Suprapubic skin (tissue), 4 donors: ENCODE results near the gene KANSL1. TPM values are rescaled to one million over a fixed set of nuclear protein-coding genes. Genes with fewer than 3 reads are reported as not detected.

Source experiments
- DNase-seq, 2 donors: peaks; one replicate each; pipeline ENCODE4 v3.0.0-alpha.2; 2019; ENCODE audit warnings: low spot score in 2 of 2
- H3K27ac ChIP-seq: fragments of 200-600 bp; sonication (generic); one replicate; pipeline ENCODE4 v1.5.1; 2019
- H3K27me3 ChIP-seq: fragments of 200-600 bp; sonication (generic); one replicate; pipeline ENCODE4 v1.5.1; 2019
- H3K36me3 ChIP-seq: fragments of 200-600 bp; sonication (generic); one replicate; pipeline ENCODE4 v1.5.1; 2019
- H3K4me1 ChIP-seq: fragments of 200-600 bp; sonication (generic); one replicate; pipeline ENCODE4 v1.5.1; 2019
- H3K4me3 ChIP-seq: fragments of 200-600 bp; sonication (generic); one replicate; pipeline ENCODE4 v1.5.1; 2019; ENCODE audit warnings: mild to moderate bottlenecking
- H3K9me3 ChIP-seq: fragments of 200-600 bp; sonication (generic); one replicate; pipeline ENCODE4 v1.5.1; 2019
- EP300 ChIP-seq: sonication (generic); formaldehyde crosslinking; IDR thresholded peaks from one replicate; pipeline ENCODE4 v1.6.1; 2017; ENCODE audit warnings: antibody characterized with exemption
- POLR2A ChIP-seq, 2 donors: fragments of 450-650 bp; IDR thresholded peaks; one replicate each; pipeline ENCODE4 v1.6.1; 2017; ENCODE audit warnings: antibody characterized with exemption in 2 of 2, mild to moderate bottlenecking in 2 of 2, moderate library complexity in 2 of 2
- POLR2AphosphoS5 ChIP-seq, 3 donors: sonication (generic); formaldehyde crosslinking; IDR thresholded peaks; one replicate each; pipeline ENCODE4 v1.6.1; 2017; ENCODE audit warnings: antibody characterized with exemption in 3 of 3
- WGBS: methylation state at CpG from one replicate; pipeline ENCODE4 v1.1.5; 2018; 5-methylcytosine and 5-hydroxymethylcytosine counted together
- total RNA-seq, 4 donors: library from RNA; depleted of rRNA; stranded (reverse); fragments of >200 nt; gene quantifications; one replicate each; pipeline ENCODE4 v1.1.0, GENCODE V29; 2016
- TF ChIP-seq, protein P1 (sequence below), 2 donors: fragments of 200-600 bp in 1 of 2; fragments of 450-650 bp in 1 of 2; sonication (generic) in 1 of 2; IDR thresholded peaks; one replicate each; pipeline ENCODE4 v1.5.1; 2016 to 2019; ENCODE audit warnings: antibody characterized with exemption in 2 of 2, mild to moderate bottlenecking in 1 of 2, moderate library complexity in 1 of 2

The KANSL1 gene
- total RNA-seq, 4 donors from 2014 or later = 68.2 to 187 (median 79.0) TPM

DNA sequence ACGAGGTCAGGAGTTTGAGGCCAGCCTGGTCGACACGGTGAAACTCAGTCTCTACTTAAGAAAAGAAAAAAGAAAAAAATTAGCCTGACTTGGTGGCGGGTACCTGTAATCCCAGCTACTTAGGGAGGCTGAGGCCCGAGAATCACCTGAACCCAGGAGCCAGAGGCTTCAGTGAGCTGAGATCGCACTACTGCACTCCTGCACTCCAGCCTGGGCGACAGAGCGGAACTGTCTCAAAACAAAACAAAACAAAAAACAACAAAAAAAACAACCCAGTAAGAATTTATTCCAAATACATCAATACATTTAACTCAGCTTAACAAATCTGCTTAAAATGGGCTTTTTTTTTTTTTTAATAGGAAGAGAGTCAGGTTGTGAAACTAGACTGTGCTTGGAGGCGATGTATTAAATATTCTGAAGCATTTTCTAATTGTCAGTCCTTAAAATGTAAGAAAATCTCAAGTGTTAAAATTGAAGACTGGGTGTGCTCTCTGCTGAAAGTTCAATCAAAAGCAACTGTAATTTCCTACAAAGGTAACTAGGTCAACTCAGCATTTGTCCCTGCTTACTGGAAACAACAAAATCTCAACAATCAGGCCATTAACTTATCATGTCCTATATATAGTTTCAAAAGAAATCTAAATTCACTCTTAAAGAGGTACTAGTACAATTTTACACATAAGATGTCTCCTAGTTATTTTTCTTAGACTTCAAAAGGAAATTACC is 23.2 kb downstream of the KANSL1 start:
- Histone ChIP-seq H3K27me3 (no peaks in the 10 kb centered on the region), H3K4me3 (no peak overlapping the region), H3K36me3 (peaks cover 36% of the 10 kb centered on the region), H3K27ac (no peak overlapping the region), H3K4me1 (peaks cover 46% of the 10 kb centered on the region), H3K9me3 (no peaks in the 10 kb centered on the region)
- TF ChIP-seq POLR2AphosphoS5 (IDR thresholded peaks at IDR 0.05) (no peak), POLR2A (IDR thresholded peaks at IDR 0.05) (no peak), EP300 (no peak)
- TF ChIP-seq, protein P1, sequence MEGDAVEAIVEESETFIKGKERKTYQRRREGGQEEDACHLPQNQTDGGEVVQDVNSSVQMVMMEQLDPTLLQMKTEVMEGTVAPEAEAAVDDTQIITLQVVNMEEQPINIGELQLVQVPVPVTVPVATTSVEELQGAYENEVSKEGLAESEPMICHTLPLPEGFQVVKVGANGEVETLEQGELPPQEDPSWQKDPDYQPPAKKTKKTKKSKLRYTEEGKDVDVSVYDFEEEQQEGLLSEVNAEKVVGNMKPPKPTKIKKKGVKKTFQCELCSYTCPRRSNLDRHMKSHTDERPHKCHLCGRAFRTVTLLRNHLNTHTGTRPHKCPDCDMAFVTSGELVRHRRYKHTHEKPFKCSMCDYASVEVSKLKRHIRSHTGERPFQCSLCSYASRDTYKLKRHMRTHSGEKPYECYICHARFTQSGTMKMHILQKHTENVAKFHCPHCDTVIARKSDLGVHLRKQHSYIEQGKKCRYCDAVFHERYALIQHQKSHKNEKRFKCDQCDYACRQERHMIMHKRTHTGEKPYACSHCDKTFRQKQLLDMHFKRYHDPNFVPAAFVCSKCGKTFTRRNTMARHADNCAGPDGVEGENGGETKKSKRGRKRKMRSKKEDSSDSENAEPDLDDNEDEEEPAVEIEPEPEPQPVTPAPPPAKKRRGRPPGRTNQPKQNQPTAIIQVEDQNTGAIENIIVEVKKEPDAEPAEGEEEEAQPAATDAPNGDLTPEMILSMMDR (IDR thresholded peaks at IDR 0.05) = no peak
- WGBS = 79% methylated on average over 9 of the region's 9 CpGs
- DNase-seq = no peak

DNA sequence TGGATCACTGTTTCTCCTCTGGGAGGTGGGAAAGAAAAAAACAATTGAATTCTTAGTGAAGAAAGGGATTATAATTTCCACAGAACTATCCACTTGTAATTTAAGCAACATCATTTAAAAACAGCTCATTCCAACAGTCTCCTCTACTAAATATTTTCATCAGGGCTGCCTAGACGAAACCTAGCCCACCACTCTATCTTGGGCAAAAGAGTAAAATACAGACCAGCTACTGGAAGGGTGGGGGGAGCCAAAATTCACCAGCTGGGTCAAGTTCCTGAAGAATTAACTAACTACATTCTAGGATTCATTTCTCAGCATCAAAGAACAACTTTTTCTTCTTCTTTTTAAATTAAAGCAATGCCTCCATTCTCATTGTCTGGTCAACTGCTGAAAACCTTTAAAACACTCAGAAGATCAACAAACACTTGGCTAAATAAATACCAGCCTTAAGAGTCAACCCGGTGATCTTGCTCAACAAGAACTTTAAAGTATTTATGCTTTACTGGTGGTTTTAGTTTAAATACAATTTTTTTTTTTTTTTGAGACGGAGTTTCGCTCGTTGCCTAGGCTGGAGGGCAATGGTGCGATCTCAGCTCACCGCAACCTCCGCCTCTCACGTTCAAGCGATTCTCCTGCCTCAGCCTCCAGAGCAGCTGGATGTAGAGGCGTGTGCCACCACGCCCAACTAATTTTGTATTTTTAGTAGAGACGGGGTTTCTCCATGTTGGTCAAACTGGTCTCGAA is 25.2 kb downstream of the KANSL1 start:
- no peak for DNase-seq
- H3K4me3 ChIP-seq = no peak overlapping the region
- H3K27ac ChIP-seq = no peak overlapping the region
- H3K36me3 ChIP-seq = peaks cover 36% of the 10 kb centered on the region
- 82% methylated on average over 14 of the region's 14 CpGs for WGBS
- no peaks in the 10 kb centered on the region for H3K27me3 ChIP-seq
- TF ChIP-seq EP300 (no peak), POLR2A (IDR thresholded peaks at IDR 0.05) (no peak), POLR2AphosphoS5 (IDR thresholded peaks at IDR 0.05) (no peak)
- TF ChIP-seq, protein P1 (IDR thresholded peaks at IDR 0.05) = no peak
- peaks cover 50% of the 10 kb centered on the region for H3K4me1 ChIP-seq
- no peaks in the 10 kb centered on the region for H3K9me3 ChIP-seq

DNA sequence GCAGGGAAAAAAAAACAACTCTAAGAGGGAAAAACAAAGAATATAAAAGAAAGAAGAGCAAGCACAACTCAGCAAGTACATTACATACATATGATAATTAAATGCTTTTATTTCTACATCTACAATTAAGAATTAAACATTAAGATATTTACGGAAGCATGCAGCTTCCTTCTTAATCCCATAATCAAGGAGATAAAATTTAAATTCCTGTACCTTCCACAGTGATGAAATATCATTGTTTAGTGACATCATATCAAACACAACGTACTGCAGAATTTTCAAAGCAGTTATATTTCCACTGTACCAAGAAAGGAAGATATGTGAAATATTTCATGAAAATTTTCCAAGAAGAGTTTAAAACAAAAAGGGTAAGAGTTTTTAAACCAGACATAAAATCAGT is 26.0 kb downstream of the KANSL1 start:
- Histone ChIP-seq H3K4me1 (peaks cover 57% of the 10 kb centered on the region), H3K27ac (no peak overlapping the region), H3K4me3 (no peak overlapping the region), H3K36me3 (peaks cover 36% of the 10 kb centered on the region), H3K27me3 (no peaks in the 10 kb centered on the region), H3K9me3 (no peaks in the 10 kb centered on the region)
- WGBS = 51% methylated on average over 2 of the region's 2 CpGs
- DNase-seq = no peak
- TF ChIP-seq POLR2AphosphoS5 (IDR thresholded peaks at IDR 0.05) (no peak), POLR2A (IDR thresholded peaks at IDR 0.05) (no peak), EP300 (no peak)
- TF ChIP-seq, protein P1 (IDR thresholded peaks at IDR 0.05) = no peak

DNA sequence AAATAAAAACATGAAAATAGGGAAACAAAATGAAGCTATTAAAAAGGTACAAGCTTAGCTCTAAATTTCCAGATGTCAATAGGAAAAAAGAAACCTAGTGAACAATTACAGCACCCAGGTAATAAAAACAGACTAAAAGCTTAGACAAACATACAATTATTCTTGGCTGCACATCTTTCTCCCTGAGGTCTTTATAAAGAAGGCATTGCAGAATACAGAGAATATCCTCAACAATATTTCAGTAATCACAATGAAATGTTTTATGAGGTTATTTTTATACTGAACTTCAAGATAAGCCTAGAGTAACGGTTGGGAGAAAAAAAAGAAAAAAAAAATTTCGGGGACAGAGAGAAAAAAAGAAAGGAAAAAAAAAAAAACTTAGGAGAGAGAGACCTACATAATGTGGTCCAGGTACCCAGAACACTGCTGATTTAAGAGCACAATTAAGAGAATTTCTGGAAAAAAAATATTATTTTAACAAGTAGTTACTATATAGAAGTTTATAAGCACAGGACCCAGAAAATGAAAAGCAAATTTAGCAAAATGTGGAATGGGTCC is 26.5 kb downstream of the KANSL1 start:
- WGBS = 30% methylated on average over 2 of the region's 2 CpGs
- TF ChIP-seq EP300 (no peak), POLR2A (IDR thresholded peaks at IDR 0.05) (no peak), POLR2AphosphoS5 (IDR thresholded peaks at IDR 0.05) (no peak)
- TF ChIP-seq, protein P1 (IDR thresholded peaks at IDR 0.05) = no peak
- peaks cover 62% of the 10 kb centered on the region for H3K4me1 ChIP-seq
- DNase-seq = no peak
- H3K4me3 ChIP-seq = no peak overlapping the region
- H3K36me3 ChIP-seq = peaks cover 32% of the 10 kb centered on the region
- H3K9me3 ChIP-seq = no peaks in the 10 kb centered on the region
- no peaks in the 10 kb centered on the region for H3K27me3 ChIP-seq
- H3K27ac ChIP-seq = no peak overlapping the region
